GM12878 (cell line): ENCODE data around the gene KLHL34. TPM values are rescaled to one million over a fixed set of nuclear protein-coding genes. Genes with fewer than 3 reads are reported as not detected.

Experiments
- ATAC-seq: fragments of 200-7000 bp; cut with Tn5 transposase; 3 replicates; pipeline ENCODE4 v1.9.1; 2020; ENCODE audit warnings: mild to moderate bottlenecking, moderate library complexity
- BruUV-seq: library from RNA; stranded (reverse); fragments of 400-500 nt; replicated peaks from 2 replicates; lab custom pipeline; 2021; lab: Mats Ljungman, UMichigan
- CTCF ChIA-PET: fragments of 300-600 bp; sonication (Branson Sonifier 250); formaldehyde crosslinking; extraction: SDS; loops from one replicate; lab custom pipeline; 2021; ENCODE audit warnings: inconsistent platforms; lab: Yijun Ruan, JAX
- POLR2A ChIA-PET: fragments of 350-600 bp; formaldehyde crosslinking; extraction: SDS; loops from one replicate; lab custom pipeline; 2021; ENCODE audit warnings: inconsistent platforms; lab: Charles Lee
- RAD21 ChIA-PET: fragments of 300-600 bp; sonication (Branson Sonifier 250); formaldehyde crosslinking; loops from one replicate; lab custom pipeline; 2023; ENCODE audit warnings: antibody characterized with exemption; ENCODE audit not compliant: unreplicated experiment; lab: Charles Lee
- SMC1A ChIA-PET: fragments of 300-600 bp; sonication (Branson Sonifier 250); formaldehyde crosslinking; loops from one replicate; lab custom pipeline; 2023; ENCODE audit not compliant: unreplicated experiment, uncharacterized antibody; lab: Charles Lee
- DNase-seq: peaks from one replicate; pipeline ENCODE4 v3.0.0-alpha.2; 2011; ENCODE audit warnings: low read depth, low spot score
- FAIRE-seq: peaks from 3 replicates; lab custom pipeline; 2011; peaks lifted over from hg19 to GRCh38; lab: Jason Lieb, UNC
- H2AFZ ChIP-seq: 2 replicates; pipeline ENCODE4 v1.6.0; 2011; ENCODE audit warnings: low read depth, low read length, control low read depth; ENCODE audit not compliant: control insufficient read depth
- H3K27ac ChIP-seq: 2 replicates; pipeline ENCODE4 v1.5.1; 2011; ENCODE audit warnings: control low read depth; ENCODE audit not compliant: control insufficient read depth, insufficient read depth
- H3K27me3 ChIP-seq, 2 experiments: replicated peaks in 1 of 2; 2 replicates each; pipeline versions ENCODE4 v1.6.0 to v1.6.1; 2011; ENCODE audit warnings: low read length in 1 of 2; ENCODE audit not compliant: control insufficient read depth in 2 of 2, insufficient read depth in 2 of 2
- H3K36me3 ChIP-seq, 2 experiments: 2 replicates each; pipeline ENCODE4 v1.5.1; 2011; ENCODE audit warnings: low read length in 1 of 2; ENCODE audit not compliant: control insufficient read depth in 2 of 2, insufficient read depth in 2 of 2
- H3K4me1 ChIP-seq: 2 replicates; pipeline ENCODE4 v1.6.1; 2011; ENCODE audit warnings: mild to moderate bottlenecking, low read length, moderate library complexity, mixed read lengths; ENCODE audit not compliant: control insufficient read depth, insufficient read depth
- H3K4me2 ChIP-seq: 2 replicates; pipeline ENCODE4 v1.6.0; 2011; ENCODE audit warnings: control low read depth; ENCODE audit not compliant: control insufficient read depth, insufficient read depth
- H3K4me3 ChIP-seq: fragments of 200-600 bp; sonication (generic); 2 replicates; pipeline ENCODE4 v1.5.1; 2016
- H3K79me2 ChIP-seq: 2 replicates; pipeline ENCODE4 v1.6.0; 2011; ENCODE audit warnings: low read length; ENCODE audit not compliant: control insufficient read depth, insufficient read depth
- H3K9ac ChIP-seq: 2 replicates; pipeline ENCODE4 v1.8.0; 2011; ENCODE audit warnings: low read length, control low read depth, mixed read lengths; ENCODE audit not compliant: control insufficient read depth, insufficient read depth
- H3K9me3 ChIP-seq: replicated peaks from 3 replicates; pipeline ENCODE4 v1.5.1; 2011; ENCODE audit warnings: mild to moderate bottlenecking, low read length; ENCODE audit not compliant: control insufficient read depth, insufficient read depth
- H4K20me1 ChIP-seq: 2 replicates; pipeline ENCODE4 v1.6.0; 2011; ENCODE audit not compliant: control insufficient read depth, insufficient read depth
- BMI1 ChIP-seq: fragments of 450-650 bp; IDR thresholded peaks from 2 replicates; pipeline ENCODE4 v1.6.1; 2016; ENCODE audit warnings: mild to moderate bottlenecking, moderate library complexity, borderline replicate concordance
- CBX5 ChIP-seq: sonication (generic); IDR thresholded peaks from 2 replicates; pipeline ENCODE4 v1.6.1; 2016; ENCODE audit warnings: low read depth, moderate library complexity, mild to moderate bottlenecking, inconsistent platforms
- HDAC6 ChIP-seq: fragments of 200-600 bp; sonication (generic); IDR thresholded peaks from one replicate; pipeline ENCODE4 v1.8.0; 2017; ENCODE audit warnings: antibody characterized with exemption; ENCODE audit not compliant: unreplicated experiment
- MEF2A ChIP-seq: IDR thresholded peaks from 2 replicates; pipeline ENCODE4 v1.6.1; 2011; ENCODE audit warnings: low read depth, mild to moderate bottlenecking, low read length, moderate library complexity; ENCODE audit not compliant: insufficient read depth
- PBX3 ChIP-seq: IDR thresholded peaks from 2 replicates; pipeline ENCODE4 v1.6.1; 2011; ENCODE audit warnings: mild to moderate bottlenecking, low read depth, low read length, moderate library complexity; ENCODE audit not compliant: insufficient replicate concordance
- POLR2A ChIP-seq: IDR thresholded peaks from 2 replicates; pipeline ENCODE4 v1.6.1; 2011; ENCODE audit warnings: low read depth, mild to moderate bottlenecking, low read length
- SMC3 ChIP-seq: IDR thresholded peaks from 2 replicates; pipeline ENCODE4 v1.6.1; 2011; ENCODE audit warnings: low read length, improper control_type of control experiment, borderline replicate concordance
- STAT1 ChIP-seq: fragments of 450-650 bp; conservative IDR thresholded peaks from 2 replicates; pipeline ENCODE4 v1.6.1; 2014; ENCODE audit warnings: antibody characterized with exemption, mild to moderate bottlenecking
- ZBTB33 ChIP-seq: fragments of 450-650 bp; IDR thresholded peaks from 2 replicates; pipeline ENCODE4 v1.6.1; 2017; ENCODE audit warnings: mild to moderate bottlenecking
- WGBS: methylation state at CpG from one replicate; pipeline ENCODE4 v1.1.6; 2016; ENCODE audit warnings: low lambda C conversion rate; ENCODE audit not compliant: insufficient replicate concordance, insufficient coverage; ENCODE audit errors: missing lambda C conversion rate; 5-methylcytosine and 5-hydroxymethylcytosine counted together
- in situ Hi-C: fragments of 300-500 bp; cut with MboI; formaldehyde crosslinking; loops from 9 replicates; pipeline ENCODE4 v1.14.3; 2018; ENCODE audit warnings: mixed read lengths
- intact Hi-C: fragments of 100-400 bp; cut with micrococcal nuclease; formaldehyde crosslinking; loops from one replicate; pipeline ENCODE4 v1.14.2; 2022; ENCODE audit not compliant: unreplicated experiment
- polyA plus RNA-seq, 11 experiments: library from polyadenylated mRNA; depleted of rRNA in 4 of 11; unstranded in 6 of 11; stranded (reverse) in 5 of 11; fragments of >200 nt; fragmentation: Nextera tagmentation in 4 of 11; fragmentation: Illumina TruSeq in 1 of 11; extraction: Ambion mirVana in 4 of 11; extraction: Trizol in 1 of 11; gene quantifications; 1 replicate in 1 of 11; 2 replicates in 10 of 11; pipeline versions ENCODE4 v1.2.1 to v1.2.3, GENCODE V29; 2011 to 2016; ENCODE audit warnings: inconsistent platforms in 2 of 11, missing spikeins in 2 of 11, low read depth in 1 of 11
- total RNA-seq, 4 experiments: library from RNA; depleted of rRNA in 3 of 4; stranded (reverse); fragments of >200 nt in 3 of 4; fragmentation: Illumina TruSeq in 1 of 4; extraction: Trizol in 1 of 4; gene quantifications; 2 replicates each; pipeline versions ENCODE4 v1.2.1 to v1.2.3, GENCODE V29; 2013 to 2021

Gene KLHL34
- total and polyA plus RNA-seq, 10 of the 15 experiments (the other 5 are each of a cell fraction or from before 2014, with no cell fraction given): not detected

- DNase-seq (no peak), FAIRE-seq (no peak), ATAC-seq (no peak)
- 29% methylated on average over 3 of the region's 3 CpGs for WGBS
- no peaks in the 10 kb centered on the region for H4K20me1 ChIP-seq
- ChIA-PET SMC1A (no interaction called here), RAD21 (no interaction called here), POLR2A (no interaction called here), CTCF (no interaction called here)
- BruUV-seq: no TSS peak
- intact Hi-C loops: no loop called here
- H3K9ac ChIP-seq: no peak overlapping the region
- H3K9me3 ChIP-seq: no peaks in the 10 kb centered on the region
- no peaks in the 10 kb centered on the region for H3K4me1 ChIP-seq
- H3K36me3 ChIP-seq: no peaks in the 10 kb centered on the region
- no peak overlapping the region for H2AFZ ChIP-seq
- no peak overlapping the region for H3K4me2 ChIP-seq
- no peaks in the 10 kb centered on the region for H3K27me3 ChIP-seq
- H3K27ac ChIP-seq: no peak overlapping the region
- in situ Hi-C loops: no loop called here
- TF ChIP-seq PBX3 (no peak), CBX5 (no peak), ZBTB33 (no peak), BMI1 (no peak), STAT1 (no peak), POLR2A (no peak), HDAC6 (no peak), MEF2A (no peak), SMC3 (no peak)
- no peaks in the 10 kb centered on the region for H3K79me2 ChIP-seq
- no peak overlapping the region for H3K4me3 ChIP-seq
Observed at GRCh38 chrX:21645886-21646285, 12.2 kb downstream of the KLHL34 start.
